Measurements from ENCODE around the gene MRPS14. TPM values are rescaled to one million over a fixed set of nuclear protein-coding genes. Genes with fewer than 3 reads are reported as not detected.
"Not testable (repeated sequence)": the region's sequence is repeated elsewhere in the genome, so short reads cannot be mapped to it uniquely, and the experiment has no call there.

Gene MRPS14
- 22.9 TPM for polyA plus RNA-seq (2013, experiment 1 of 2; ENCODE audit: insufficient read length)
- 25.8 TPM for polyA plus RNA-seq (2013, experiment 2 of 2; ENCODE audit: insufficient read length)

DNA sequence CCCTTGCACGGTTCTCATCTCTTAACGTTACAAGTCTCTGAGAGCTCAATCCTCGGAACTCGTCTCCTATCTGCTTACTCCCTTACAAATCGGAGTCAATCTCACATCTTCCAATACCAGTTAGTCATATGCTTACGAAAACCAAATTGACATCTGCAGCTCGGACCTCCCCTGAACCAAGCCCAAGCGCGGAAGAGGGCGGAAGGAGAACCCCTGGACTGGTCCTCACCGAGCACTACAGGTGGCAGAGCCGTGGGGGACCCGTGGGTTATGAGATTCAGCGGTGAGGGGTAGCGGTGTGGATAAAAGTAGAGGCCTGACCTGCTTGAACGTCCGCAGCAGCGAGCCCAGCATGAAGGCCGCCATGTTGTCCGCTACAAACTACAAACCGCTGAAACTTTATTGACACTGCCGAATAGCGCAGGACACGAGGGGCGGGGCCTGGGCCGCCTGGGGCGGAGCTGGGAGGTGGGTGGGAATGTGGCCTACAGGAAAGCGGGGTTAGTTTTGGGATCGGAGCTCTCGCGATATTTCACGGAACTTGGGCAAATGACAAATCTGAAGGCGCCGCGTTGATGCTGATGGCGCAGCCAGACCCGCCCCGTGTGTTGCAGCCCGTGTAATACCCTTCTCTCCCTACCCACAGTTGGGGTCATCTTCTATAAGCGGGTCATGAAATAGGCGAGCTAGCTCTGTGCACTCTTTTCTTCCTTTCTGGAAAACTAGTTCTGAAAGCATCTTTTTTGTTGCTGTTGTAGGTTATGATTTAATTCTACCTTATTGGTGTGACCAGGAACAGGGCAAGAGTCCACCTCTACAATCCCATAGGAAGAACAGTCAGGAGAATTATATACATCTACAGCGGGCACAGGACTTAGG lies at the start of gene MRPS14:
Gene MRPS14, minus strand, starts transcription at position 383 of the 879 bp plus-strand sequence. Its CDS starts 17 bp downstream, at position 366.
- peak; percentile 98 for DNase-seq

GRCh38 chr1:175072099-175072951 lies 49.1 kb upstream of the MRPS14 start:
- DNase-seq: peak; percentile 92

GRCh38 chr1:175071276-175071943 lies 48.2 kb upstream of the MRPS14 start:
- DNase-seq: no peak

DNA sequence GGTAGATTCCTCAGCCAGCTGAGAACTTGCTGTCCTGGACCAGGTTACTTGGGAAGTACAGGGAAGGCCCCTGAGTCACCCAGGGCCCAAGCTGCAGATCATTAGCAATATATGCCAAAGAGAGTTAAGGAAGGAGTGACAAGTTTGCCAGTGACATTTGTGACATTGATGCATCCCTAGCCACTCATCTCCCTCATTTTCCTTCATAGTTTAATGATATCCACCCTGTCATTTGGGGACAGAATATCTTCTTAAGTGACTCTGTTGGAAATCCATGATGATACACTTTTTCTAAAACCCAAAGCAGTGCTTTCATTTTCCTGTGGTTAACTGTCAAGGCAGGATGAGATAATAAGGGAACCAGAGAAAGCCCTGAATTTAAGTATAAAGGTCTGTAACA lies 47.6 kb upstream of the MRPS14 start:
- DNase-seq: no peak

DNA sequence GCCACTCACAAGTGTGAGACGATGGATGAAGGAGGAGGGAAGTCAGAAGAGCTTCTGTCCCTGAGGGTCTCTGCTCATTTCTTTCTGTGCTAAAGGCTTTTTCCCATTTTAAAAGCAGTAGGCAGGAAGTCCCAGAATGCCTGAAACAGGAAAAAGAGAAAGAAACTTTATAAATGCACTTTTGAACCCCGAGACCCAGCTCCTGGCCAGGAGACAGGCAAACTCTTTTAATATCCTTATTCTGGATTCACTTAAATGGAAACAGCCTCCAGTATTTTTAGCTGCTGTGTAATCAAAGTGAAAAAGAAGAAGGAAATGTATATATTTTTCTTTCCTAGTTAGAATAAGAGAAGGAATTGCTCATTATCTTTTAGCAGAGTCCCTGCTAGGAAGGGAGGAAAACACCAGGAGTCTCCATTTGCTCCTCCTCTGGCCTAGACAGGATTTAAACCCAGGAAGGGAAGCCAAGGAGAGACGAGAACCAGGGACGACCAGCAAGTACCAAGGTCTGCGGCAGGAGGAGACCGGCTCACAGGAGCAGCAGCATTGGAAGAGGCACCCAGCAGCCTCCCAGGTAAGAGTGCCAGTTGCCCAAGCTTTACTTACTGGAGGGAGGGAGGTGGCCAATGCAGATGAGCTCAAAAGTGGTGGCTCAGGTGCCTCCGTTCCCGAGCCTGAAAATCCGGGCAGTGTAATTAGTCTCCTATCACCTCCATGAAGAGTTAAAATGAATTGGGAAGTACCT lies 44.3 kb upstream of the MRPS14 start, which contains the start of gene TNN:
Gene TNN, plus strand, starts transcription at position 472 of the 745 bp plus-strand sequence. CDS start 9,586 bp downstream, outside the sequence.
- DNase-seq: no peak

- DNase-seq: no peak
These were observed 39.6 kb upstream of the MRPS14 start for GRCh38 chr1:175062858-175063257.

GRCh38 chr1:175062339-175062738 lies 39.1 kb upstream of the MRPS14 start:
- DNase-seq: no peak

DNA sequence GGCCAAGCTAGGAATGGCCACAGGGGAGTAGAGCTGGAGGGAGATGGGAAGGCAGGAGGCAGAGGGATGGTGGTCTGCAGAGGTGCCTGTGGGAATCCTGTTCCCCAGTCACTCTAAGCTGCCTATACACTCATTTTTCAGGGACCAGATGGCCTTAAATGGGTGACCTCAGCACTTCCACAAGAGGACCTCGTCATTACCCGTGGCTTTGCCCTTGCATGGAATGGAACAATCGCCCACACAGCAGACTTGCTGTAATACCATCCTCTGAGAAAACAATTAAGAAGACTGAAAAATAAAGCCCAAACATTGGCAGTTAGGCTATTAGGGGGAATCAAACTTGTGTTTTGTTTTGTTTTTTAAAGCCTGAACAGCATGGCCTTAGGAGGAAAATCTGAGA lies 31.5 kb upstream of the MRPS14 start:
- no peak for DNase-seq

GRCh38 chr1:175050992-175051391 lies 27.8 kb upstream of the MRPS14 start:
- no peak for DNase-seq

DNA sequence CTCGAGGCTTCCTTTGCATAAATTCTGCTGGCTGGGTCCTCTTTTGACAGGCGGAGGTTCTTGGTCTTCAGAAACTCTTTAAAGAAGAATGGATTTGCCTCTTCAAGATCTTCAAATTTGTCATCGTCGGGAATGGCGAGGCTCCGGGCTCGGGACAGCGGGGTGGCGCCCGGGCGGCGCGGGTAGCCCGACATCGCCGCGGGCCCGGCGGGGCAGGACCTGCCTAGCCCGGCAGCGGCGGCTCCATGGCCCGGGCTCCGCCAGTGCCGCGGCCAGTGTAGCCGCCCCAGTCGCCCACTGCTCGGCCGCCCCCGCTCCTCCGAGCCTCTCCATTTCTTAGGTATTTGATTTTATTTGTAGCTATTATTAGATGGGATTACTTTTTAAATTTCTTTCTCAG lies 22.3 kb upstream of the MRPS14 start:
- no peak for DNase-seq

DNA sequence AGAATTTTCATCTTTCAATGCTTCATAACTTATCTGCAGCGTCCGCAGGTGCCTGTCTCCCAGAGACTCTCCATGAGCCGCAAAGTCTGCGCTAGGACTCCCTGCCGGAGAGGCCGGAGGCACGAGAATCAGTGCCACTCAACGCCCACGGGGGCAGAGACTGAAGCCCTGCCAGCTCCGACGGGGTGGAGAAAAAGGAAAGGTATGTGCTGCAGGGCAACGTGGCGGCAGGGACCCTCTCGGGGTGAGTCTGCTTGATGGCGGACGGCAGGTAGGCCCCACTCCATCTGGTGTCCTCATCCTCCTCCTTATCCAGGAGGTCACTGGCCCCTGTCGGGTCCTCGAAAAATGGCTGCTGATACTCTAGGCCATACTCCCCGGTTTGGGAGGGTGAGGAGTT lies 21.9 kb upstream of the MRPS14 start:
- no peak for DNase-seq

DNA sequence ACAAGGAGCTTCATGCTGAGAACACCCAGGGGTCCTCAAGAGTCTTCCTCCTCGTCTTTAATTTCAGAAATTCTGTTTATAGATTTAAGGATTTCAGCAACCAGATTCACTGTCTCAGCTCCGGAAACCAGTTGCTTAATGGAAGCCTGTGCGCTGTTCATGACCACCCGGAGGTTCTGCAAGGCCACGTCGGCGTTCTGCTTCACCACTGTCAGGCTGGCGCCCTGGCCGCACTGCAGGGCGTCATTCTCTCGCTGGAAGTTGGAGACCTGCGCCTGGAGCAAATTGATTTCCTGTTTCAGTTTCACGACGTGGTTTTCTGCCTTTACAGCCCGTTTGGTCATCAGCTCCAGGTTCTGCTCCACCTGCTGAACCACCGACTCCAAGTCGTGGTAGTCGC lies 21.4 kb upstream of the MRPS14 start:
- DNase-seq: not testable (repeated sequence)

GRCh38 chr1:175043824-175044223 lies 20.6 kb upstream of the MRPS14 start:
- DNase-seq: peak; percentile 26

DNA sequence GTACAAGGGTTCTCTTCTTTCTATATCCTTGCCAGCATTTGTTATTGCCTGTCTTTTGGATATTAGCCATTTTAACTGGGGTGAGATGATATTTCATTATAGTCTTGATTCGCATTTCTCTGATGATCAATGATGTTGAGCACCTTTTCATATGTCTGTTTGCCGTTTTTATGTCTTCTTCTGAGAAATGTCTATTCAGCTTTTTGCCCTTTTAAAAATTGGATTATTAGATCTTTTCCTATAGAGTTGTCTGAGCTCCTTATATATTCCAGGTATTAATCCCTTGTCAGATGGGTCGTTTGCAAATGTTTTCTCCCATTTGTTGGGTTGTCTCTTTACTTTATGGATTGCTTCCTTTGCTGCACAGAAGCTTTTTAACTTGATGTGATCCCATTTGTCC lies 19.4 kb upstream of the MRPS14 start:
- DNase-seq: no peak

- no peak for DNase-seq
These were observed 17.2 kb upstream of the MRPS14 start for GRCh38 chr1:175040324-175040879.

DNA sequence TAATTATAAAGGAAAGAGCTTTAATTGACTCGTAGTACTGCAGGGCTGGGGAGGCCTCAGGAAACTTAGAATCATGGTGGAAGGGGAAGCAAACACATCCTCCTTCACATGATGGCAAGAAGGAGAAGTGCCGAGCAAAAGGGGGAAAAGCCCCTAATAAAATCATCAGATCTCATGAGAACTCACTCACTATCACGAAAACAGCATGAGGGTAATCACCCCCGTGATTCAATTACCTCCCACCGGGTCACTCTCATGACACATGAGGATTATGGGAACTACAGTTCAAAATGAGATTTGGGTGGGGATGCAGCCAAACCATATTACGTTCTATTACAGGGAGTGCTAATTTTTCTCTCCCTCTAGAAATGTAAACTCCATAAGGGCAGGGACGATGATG lies 14.2 kb upstream of the MRPS14 start:
- no peak for DNase-seq

GRCh38 chr1:175036476-175036875 lies 13.3 kb upstream of the MRPS14 start:
- DNase-seq: no peak

DNA sequence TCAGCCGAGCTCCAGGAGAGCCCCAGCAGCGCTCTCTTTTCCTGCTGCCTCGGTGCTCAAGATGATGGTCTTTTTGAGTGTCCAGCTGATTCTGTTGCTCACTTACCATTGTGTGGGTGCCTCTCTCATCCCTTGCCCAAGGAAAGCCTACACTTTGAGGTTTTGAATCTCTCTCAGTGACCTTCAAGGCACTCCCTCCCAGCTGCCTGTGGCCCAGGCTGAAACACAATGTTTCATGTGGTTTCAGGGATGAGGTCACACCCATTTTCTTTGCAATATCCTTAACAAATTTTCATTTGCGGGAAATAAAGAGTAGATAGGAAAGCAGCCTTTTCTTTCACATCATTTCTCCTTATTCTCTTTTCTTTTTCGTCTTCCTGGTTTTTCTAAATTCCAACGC lies 12.6 kb upstream of the MRPS14 start:
- DNase-seq: no peak

DNA sequence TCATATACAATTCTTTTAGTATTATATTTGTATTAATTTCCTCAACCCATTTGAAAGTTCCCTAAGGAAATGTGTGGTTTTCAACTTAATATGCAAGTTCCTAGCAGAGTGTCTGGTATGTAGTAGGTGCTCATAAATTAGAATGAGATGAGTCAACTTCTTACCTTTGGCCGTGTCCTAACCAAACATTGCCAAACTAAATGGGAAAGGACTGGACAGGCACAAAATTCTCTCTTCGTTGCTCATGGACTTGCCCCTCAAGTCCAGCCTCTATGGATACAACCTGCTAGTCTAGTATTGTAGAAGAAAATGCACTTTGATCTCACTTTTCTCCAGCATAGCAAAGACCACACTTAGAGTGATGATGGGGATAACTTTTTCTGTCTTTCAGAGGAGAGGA lies 11.6 kb upstream of the MRPS14 start:
- DNase-seq: no peak

DNA sequence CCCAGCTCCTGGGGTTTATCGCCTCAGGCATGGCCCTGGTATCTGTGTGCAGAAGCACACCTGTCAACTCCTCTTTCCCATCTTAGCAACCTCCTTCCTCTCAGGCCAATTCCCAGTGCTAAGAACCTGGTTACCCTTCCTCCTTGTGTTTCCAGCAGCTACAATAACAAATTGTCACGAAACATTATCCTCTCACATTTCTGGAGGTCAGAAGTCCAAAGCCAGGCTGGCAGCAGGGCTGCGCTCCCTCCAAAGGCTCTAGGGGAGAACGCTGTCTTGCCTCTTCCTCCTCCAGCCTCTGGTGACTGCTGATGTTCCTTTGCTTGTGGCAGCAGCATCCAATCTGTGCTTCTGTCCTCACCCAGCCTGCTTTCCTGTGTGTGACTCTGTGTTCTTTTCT lies 10.7 kb upstream of the MRPS14 start:
- DNase-seq: no peak

GRCh38 chr1:175024773-175025172 lies 1.5 kb upstream of the MRPS14 start:
- DNase-seq: no peak

- DNase-seq: not testable (repeated sequence)
These were observed 657 bp upstream of the MRPS14 start for GRCh38 chr1:175023922-175024242.
